NCI-H345 treated with DMSO at 0.1 percent for 48 hours (cell line): ENCODE data around the gene MEF2C.

Experiments
- DNase-seq: peaks from one replicate; lab custom pipeline; 2025; ENCODE audit not compliant: unreplicated experiment; lab: John Stamatoyannopoulos, UW

Gene MEF2C

DNA sequence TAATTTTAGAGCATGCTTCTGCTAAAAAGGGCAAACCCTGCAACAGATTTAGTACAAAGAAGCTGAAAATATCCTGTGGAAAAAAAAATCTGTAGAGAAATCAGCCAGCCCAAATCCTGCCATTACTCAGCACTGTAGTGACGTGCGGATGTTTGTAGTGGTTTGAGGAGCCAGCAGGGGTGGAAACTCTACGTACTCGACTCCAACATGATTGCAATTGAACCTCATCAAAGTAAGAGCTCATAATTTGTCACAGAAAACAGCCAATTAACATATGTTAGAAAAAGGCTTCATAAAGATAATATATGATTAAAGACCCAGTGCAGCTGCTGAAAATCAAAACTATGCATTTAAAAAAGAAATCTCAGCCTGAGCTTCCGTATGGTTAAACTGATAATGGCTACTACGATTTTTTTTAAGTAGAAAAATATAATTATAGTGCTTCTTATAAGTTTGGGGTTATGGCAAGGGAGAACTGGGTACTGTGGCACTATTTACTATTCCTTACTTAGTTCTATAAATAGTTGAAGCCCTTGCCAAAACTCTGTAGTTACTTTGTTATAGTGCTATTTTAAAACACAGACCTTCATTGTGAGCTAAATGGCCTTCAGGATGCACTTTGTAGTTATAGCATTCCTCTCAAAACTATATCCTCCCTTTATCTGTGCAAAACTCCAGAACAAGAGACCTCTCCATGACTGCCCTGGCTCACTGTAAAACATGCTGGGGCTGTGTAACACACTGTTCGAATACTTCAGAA, 49.4 kb downstream of the MEF2C start:
- no peak for DNase-seq

DNA sequence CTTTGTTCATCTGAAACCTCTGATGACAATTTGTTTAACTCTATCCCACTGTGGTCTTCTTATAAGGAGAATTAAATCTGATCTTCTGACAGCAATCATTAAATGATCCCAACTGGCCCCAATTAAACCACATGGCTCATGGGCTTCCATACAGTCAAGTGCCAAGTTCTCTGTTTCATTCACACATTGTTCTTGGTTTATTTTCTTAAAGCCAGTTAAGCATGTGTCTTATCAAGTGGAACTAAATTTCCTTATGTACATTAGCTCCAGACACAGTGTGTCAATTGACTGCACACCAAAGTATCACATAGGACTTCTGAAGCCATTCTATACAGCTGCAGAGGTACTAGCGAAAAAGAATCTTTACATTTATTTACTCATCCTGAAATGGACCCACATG, 51.2 kb downstream of the MEF2C start:
- no peak for DNase-seq

DNA sequence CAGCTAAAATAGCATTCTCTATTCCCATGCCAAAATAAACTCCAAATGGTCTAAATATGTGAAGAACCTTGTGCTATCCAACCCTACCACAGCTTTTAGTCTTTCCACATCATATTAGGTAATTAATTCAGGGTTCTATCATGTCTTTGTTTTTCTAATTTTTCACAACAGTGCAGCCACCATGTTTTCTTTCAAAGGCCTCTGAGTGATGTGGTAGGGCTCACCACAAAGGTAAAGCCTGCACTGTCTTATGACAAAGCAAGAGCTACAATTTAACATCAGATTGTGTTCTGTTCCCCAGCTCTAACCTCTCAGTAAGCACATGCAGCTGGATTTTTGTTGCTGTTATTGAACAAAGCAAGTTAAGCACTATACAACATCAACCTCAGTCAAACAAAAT, 52.4 kb downstream of the MEF2C start:
- no peak for DNase-seq

DNA sequence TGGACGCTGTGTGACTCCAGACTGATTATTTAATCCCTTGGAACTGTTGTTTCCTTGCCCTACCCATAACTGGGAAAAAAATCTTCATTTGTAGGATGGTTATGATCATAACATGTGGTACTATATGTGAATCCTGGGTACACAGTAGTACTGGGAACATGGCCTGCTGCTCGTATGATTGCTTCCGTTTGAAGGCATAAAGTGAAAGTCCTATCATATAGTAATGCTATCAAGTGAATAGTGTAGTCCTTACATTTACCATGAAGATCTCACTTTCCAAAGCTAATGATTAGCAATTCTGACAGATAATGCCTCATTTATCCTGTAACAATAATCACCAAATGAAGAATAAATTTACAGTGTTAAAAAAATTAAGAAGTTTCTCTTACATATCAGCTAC, 53.2 kb downstream of the MEF2C start:
- DNase-seq = no peak

DNA sequence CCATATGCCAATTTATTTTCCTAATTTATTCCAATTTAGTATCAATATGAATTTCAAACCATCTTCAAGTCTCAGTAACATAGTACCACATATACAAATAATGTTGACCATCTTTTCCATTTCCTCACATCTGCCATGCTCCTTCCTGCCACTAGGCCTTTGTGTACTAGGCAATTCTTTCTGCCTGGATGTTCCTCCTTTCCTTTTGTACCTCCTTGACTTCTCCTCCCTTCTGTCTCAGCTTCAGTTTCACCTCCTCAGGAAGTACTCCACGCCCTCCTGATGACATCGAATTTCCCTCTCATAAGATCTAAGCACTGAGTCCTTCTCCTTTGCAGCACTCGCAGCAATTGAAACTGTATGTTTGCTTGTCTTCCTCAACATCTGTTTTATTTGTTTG, 53.9 kb downstream of the MEF2C start:
- DNase-seq = no peak

DNA sequence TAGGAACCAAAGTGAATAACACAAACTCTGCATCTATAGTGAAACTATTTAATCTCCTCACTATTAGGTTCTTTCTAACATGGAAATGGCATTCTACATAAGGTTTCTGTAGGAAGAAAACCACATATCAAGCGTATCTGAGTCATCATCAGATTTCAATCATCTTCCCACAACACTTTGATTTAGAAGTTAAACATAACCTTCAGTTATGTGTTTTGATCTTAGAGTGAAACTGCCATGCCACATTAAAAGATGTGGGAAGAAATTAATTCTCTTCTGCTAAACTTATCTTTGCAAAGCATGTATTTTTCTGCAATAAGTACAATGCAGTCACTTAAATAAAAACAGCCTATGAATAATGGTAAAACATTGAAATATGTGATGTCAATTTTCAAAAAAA, 55.0 kb downstream of the MEF2C start:
- DNase-seq = no peak

DNA sequence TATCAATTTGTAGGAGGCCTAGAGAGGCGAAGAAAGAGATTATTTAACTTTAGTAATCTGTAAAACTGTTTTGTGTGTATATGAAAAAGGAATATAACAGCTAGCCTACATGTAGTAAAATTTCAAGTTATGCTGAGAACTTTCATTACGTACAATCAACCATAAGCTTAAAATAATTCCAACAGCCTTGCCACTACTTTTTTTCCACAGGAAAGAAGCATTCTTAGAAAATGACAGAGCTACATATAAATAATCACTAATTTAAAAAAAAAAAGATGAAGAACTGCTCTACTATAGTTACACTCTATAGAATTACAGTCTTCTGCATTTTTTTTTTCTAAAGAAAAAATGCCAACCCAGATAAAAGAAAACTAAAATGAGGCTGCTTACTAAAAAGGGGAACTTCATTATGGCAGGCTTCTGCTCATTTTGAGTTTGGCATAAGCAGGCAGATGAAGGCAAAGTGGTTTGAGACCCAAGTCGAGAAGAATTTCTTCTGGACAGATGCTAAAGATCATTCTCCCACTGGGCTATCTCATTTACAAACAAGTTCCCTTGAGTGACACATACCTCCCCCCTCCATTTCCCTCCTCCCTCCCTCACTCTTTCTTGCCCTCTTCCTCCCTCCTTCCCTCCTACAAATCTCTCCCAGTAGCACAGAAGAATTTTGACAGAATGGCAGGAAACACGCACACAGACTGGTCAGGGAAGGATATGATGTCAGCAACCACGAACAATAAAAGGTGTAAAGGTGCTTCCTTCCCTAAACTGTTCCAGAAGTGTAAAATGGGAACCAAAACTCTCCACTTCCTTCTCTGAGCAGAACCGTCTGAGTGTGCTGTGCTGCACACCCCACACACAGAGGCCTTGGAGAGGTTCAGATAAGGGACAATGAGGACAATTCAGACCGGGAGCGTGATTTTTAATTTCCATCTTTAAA, 56.1 kb downstream of the MEF2C start:
- no peak for DNase-seq

DNA sequence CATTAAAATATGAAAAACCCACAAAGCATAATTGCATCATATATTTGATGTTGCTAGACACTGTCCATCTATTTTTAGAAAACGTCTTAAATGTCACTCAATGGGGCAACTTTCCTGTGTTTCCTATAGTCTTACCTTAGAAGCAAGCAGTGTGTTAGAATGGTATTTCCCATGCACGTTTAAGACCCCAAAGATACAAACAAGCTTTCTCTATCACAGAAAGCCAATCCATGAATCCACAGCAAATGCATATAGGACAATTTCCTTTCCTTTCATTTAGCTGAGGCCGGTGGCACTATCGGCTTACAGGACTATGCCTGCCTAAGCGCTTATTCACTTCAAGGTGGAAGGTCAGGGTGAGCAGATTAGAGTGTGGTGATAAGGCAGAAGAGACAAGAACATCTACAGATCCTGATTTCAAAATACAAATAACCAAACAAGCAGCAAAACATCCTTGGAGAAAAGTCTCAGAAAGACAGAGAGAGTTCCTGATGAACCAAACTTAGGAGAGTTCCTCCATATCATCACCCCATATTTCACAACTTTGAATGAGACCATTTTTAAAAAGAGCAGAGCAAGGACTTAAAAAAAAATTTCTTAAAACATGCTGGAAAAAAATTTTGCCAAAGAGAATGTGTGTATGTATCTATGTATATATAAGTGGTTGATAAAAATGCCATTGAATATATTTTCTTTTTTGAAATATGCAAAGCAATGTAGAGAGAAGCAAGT, 57.2 kb downstream of the MEF2C start:
- no peak for DNase-seq

DNA sequence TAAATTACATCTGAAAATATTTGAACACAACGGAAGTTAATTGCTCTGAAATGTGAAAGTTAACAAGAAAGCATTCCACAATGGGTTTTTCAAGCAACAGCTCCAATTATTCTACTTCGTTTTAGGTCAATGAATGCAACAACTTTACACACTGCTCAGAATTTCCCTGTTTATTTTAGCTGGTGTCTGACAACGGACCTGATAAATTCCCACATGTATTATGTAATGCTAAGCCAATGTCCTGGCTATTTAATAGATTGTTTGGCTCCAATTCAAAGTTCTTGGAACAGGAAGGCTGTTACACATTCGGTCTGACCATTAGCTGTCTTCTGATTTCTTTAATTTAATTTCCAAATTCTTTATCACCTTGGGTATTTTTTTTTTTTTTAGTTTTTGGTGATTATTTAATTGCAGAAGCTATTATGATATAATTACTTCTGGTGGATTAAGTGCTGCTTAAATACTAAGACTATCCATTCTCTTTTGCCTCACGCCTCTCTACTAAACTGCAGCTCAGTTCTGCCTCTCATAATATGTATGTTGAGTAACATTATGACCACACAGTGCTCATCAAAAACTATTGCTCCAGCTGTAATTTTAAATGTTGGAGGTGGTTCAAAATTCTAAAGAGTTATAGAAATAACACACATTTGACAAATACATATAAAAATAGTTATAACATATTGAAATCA, 57.9 kb downstream of the MEF2C start:
- DNase-seq = no peak

DNA sequence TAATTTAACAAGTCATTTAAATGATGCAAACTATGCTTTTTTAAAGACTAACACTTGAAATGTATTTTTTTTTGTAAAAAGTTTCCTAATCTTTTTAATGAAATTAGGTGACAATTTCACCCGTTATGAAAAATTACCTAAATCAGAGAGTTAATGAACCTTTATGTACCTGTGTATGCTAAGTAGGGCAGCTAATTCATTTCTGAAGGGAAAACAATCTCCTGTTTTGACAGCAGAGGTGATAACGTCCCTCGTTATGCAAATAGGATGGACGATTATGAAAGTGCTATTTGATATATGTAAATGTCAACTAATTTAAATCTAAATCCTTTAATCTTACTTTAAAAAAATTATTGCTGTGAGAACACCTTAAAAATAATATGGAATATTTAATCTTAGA, 58.8 kb downstream of the MEF2C start:
- DNase-seq = no peak

DNA sequence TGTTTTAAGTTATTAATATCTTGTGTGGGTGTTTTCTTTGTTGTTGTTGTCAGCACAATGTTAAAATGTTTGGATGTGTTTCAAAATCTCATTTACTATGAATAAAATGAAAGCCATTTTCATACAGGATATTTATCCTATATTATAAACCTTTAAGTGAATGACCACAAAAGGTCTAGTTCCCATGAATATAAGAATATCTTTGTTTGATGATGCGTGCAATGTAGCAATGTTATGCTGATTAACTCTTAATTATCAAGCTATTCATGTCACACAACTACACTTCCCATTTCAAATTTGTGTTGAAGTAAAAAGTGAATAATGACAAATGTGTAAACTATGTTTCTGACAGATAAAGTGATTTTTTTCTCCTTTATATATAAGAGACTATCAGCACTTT, 59.8 kb downstream of the MEF2C start:
- DNase-seq = no peak

DNA sequence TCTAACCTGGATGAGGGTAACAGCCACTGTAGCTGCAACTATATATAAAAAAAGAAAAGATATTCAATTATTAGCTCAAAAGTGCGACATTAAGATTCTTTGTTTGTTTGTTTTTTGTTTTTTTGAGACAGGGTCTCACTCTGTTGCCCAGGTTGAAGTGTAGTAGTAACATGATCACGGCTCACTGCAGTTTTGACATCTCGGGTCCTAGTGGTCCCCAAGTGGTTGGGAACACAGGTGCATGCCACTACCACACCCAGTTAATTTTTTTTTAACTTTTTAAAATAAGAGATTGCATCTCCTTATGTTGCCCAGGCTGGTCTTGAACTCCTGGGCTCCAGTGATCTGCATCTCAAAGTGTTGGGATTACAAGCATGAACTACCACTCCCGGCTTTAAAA, 61.8 kb downstream of the MEF2C start:
- no peak for DNase-seq

DNA sequence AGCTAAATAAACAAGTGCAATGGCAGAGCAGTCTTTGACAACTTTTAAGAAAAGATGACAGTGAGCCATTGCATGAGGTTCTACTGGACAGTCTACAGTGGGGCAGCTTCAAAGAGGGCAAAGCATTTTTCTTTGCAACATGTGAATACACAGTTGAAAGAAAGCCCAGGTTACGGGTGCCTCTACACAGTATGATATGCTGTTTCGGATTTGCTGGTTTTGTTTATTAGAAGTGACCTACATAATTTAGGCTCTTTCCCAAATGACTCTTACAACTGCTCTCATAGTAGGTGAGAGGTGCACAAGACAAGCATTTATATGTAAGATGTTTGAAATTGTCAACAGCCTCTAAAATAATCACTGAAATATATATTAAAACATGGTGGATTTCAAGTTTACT, 62.4 kb downstream of the MEF2C start:
- DNase-seq = no peak

DNA sequence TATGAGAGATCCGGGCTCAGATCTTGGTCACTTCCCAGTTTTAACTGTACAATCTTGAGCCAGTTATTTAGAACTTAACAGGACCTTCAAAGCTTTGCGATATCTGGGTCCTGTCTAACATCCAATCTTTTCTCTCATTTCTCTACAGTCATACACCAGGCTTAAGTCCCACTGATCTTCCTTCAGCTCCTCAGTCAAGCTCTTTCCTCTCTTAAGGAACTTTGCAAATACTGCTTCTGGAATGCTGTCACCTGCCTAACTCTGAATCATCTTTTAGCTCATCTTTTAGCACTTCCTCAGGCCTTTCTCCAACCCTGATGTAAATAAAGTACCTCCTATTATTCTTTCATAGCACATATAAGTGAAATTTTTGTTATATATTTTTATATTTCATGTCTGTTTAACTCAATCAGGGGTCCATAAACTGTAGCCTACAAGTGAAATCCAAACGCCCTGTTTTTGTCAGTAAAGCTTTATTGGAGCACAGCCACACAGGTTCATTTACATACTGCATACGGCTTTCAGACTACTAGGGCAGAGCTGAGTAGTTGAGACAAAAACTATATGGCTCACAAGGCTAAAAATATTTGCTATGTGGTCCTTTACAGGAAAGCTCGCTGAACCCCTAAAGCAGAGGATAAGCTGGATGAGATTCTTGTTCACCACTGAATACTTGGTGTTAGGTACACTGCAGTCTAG, 63.5 kb downstream of the MEF2C start:
- no peak for DNase-seq

DNA sequence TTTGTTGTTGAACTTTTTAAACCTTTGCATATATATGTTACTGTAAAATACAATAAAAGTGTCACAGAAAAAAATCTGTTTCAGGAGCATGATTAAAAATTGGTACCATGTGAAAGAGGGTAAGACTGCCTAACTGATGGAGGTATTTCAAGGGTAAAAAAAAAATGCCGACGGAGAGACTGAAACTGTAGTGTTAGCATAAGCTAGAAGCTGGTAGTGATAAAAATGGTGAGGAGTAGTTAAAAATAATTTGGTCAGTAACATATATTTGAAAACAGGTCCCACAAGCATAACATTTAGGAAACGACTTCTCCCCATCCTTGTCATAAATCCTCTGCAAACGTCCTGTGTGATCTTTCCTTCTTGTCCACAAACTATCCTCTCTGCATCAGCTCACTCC, 64.7 kb downstream of the MEF2C start:
- DNase-seq = no peak

DNA sequence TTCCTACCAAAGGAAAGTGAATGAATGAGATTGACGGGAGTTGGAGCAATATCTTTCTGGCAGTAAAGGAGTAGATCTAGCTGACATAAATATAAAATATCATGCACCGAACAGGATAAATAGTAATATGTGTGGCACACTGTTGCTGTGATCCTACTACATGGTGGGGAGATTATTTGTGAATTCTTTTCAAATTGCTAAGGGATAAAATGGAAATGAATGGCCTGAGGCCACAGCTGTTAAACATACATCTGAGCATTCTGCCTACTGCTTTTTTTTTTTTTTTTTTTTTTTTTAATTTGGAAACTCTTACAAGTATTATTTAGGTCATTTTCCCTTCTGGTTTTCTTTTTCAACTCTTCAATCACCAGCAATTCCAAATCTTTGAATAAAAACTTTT, 66.8 kb downstream of the MEF2C start:
- DNase-seq = no peak

DNA sequence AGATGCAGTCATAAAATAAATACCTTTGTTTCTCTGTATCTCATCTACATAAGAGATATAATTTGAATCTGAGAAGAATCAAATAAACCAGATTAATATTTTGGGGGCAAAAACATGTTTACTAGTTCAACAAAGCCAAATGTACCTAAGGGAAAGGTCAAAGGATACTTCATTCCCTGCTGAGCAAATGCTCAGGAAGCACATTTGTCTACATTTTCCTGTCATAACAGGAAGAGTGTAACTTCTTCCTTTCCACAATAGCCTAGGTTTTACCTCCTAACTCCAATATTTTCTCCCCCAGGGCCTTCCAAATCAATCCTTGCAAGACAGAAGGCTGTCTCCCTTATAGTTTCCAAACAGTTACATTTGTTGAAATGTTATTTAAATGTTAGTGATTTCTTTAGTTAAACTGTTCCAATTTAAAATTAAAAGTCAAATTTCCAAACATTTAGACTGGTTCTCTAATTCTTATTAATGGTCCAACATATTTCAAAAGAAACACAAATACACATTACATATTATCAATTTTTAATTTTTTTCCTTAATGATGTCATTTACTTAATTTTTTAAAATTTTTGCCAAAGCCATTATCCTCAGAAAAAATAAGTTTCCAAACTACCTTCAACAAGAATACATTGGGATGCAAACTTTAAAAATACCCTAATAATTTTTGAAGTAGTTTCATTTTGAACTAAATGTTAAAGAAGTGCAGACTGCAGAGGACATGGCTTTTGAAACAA, 67.8 kb downstream of the MEF2C start:
- DNase-seq = no peak

DNA sequence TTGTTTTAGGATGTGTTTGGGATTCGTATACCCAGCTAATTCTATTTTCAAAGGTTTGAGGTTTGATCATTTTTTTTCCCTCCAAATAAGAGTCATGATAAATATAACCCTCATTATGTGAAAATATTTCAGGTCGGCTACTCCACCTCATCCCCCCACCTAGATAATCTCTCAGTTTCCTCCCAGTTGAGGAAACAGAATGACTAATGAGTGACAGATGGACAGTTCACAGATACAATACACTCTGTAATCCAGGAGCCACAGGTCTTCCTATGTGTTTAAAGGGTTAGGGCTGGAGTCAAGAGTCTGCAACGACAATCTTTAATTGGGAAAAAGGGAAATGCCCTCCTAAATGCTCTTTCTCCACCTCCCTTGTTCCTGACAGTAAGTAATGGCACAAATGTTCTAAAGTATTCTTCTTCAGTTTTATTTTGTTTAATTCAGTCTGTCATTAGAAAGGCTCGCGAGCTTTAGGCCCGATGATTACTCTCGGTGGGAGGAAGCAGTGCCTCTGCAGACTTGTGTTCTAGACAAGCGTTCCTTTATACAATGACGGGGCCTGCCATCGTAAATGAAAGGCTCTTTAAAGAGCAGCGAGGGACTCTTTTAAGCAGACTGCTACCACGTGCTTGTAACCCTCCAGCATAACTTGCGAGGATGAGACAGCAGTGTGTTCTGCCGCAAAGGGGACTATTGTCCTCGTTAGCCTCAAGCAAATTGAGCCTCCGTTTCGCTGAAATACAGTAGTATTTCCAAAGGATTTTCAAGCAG, 69.0 kb downstream of the MEF2C start:
- no peak for DNase-seq

DNA sequence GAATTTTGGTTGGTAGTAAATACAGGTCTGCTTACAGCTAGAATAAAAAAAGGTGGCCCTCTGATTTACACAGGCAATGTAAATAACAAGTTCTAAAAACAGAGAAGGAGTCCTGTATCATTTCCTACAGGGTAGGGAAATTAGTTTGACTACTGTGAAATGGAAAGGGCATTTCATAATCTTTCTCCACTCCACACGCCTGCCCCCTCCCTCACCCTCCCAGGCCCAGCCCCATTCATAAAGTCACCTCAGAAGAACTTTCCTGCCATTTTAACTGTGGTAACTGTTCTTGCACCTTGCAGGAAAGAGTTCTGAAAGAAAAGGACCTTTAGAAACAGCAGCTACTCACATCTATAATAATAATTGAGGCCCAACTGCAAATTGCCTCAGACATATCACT, 69.7 kb downstream of the MEF2C start:
- no peak for DNase-seq
